Loucy (cell line): Measurements from ENCODE around the gene CDC34.

ENCODE experiments used
- H2AFZ ChIP-seq: fragments of 200-600 bp; sonication (generic); 2 replicates; pipeline ENCODE4 v1.6.0; 2016; ENCODE audit warnings: antibody characterized with exemption, mild to moderate bottlenecking, low read length, moderate library complexity
- H3F3A ChIP-seq: fragments of 200-600 bp; 2 replicates; pipeline ENCODE4 v1.6.0; 2016; ENCODE audit warnings: antibody characterized with exemption, low read depth, mild to moderate bottlenecking
- H3K27me3 ChIP-seq: fragments of 200-600 bp; sonication (generic); 2 replicates; pipeline ENCODE4 v1.6.1; 2014; ENCODE audit warnings: low read length, mild to moderate bottlenecking; ENCODE audit not compliant: insufficient read depth, poor library complexity, severe bottlenecking
- H3K36me3 ChIP-seq: fragments of 200-600 bp; sonication (generic); 2 replicates; pipeline ENCODE4 v1.6.1; 2016; ENCODE audit warnings: low read length; ENCODE audit not compliant: insufficient read depth
- H3K4me1 ChIP-seq: fragments of 200-600 bp; sonication (generic); 2 replicates; pipeline ENCODE4 v1.5.1; 2014; ENCODE audit warnings: low read length, mild to moderate bottlenecking; ENCODE audit not compliant: insufficient read depth, poor library complexity, severe bottlenecking
- H3K4me2 ChIP-seq: fragments of 200-600 bp; sonication (generic); 2 replicates; pipeline ENCODE4 v1.6.0; 2014; ENCODE audit warnings: antibody characterized with exemption, low read length, low read depth, mild to moderate bottlenecking; ENCODE audit not compliant: poor library complexity, severe bottlenecking
- H3K4me3 ChIP-seq: fragments of 200-600 bp; sonication (generic); 2 replicates; pipeline ENCODE4 v1.5.1; 2014; ENCODE audit warnings: low read length, mild to moderate bottlenecking, mixed read lengths; ENCODE audit not compliant: poor library complexity, severe bottlenecking
- H3K79me2 ChIP-seq: fragments of 200-600 bp; sonication (generic); 2 replicates; pipeline ENCODE4 v1.6.1; 2014; ENCODE audit warnings: low read length; ENCODE audit not compliant: insufficient read depth
- H3K9ac ChIP-seq: fragments of 200-600 bp; sonication (generic); 2 replicates; pipeline ENCODE4 v1.6.0; 2014; ENCODE audit warnings: mild to moderate bottlenecking, low read depth, low read length, moderate library complexity; ENCODE audit not compliant: poor library complexity, severe bottlenecking
- H3K9me2 ChIP-seq: fragments of 200-600 bp; sonication (generic); replicated peaks from 2 replicates; pipeline ENCODE4 v1.6.1; 2016; ENCODE audit warnings: low read depth, low read length, mixed read lengths
- H3K9me3 ChIP-seq: fragments of 200-600 bp; sonication (generic); 2 replicates; pipeline ENCODE4 v1.6.1; 2014; ENCODE audit warnings: mild to moderate bottlenecking, antibody characterized with exemption, low read length, low read depth; ENCODE audit not compliant: insufficient read depth
- H4K20me1 ChIP-seq: fragments of 200-600 bp; sonication (generic); 2 replicates; pipeline ENCODE4 v1.6.0; 2014; ENCODE audit warnings: antibody characterized with exemption, low read length, mild to moderate bottlenecking; ENCODE audit not compliant: insufficient read depth, poor library complexity, severe bottlenecking
- CTCF ChIP-seq: fragments of 200-600 bp; sonication (generic); conservative IDR thresholded peaks from 2 replicates; pipeline ENCODE4 v1.5.1; 2014; ENCODE audit warnings: mild to moderate bottlenecking, antibody characterized with exemption, low read length
- EZH2phosphoT487 ChIP-seq: fragments of 200-600 bp; IDR thresholded peaks from 2 replicates; pipeline ENCODE4 v1.6.1; 2018; ENCODE audit warnings: antibody characterized with exemption, mild to moderate bottlenecking, moderate library complexity, borderline replicate concordance

Gene CDC34

GRCh38 chr19:492091-492531 is 39.4 kb upstream of the CDC34 start:
- no peak overlapping the region for H3K4me2 ChIP-seq
- H3F3A ChIP-seq = peaks cover 5% of the 10 kb centered on the region; the same call in 1 of the 2 replicates
- peaks cover 8% of the 10 kb centered on the region; the same call in 1 of the 2 replicates for H3K79me2 ChIP-seq
- H3K9me2 ChIP-seq = no peaks in the 10 kb centered on the region
- no peaks in the 10 kb centered on the region for H3K9me3 ChIP-seq
- H2AFZ ChIP-seq = no peak overlapping the region
- no peaks in the 10 kb centered on the region for H4K20me1 ChIP-seq
- H3K36me3 ChIP-seq = no peaks in the 10 kb centered on the region
- no peak overlapping the region for H3K4me3 ChIP-seq
- TF ChIP-seq EZH2phosphoT487 (no peak), CTCF (no peak)
- H3K27me3 ChIP-seq = no peaks in the 10 kb centered on the region
- no peaks in the 10 kb centered on the region for H3K4me1 ChIP-seq
- H3K9ac ChIP-seq = no peak overlapping the region

DNA sequence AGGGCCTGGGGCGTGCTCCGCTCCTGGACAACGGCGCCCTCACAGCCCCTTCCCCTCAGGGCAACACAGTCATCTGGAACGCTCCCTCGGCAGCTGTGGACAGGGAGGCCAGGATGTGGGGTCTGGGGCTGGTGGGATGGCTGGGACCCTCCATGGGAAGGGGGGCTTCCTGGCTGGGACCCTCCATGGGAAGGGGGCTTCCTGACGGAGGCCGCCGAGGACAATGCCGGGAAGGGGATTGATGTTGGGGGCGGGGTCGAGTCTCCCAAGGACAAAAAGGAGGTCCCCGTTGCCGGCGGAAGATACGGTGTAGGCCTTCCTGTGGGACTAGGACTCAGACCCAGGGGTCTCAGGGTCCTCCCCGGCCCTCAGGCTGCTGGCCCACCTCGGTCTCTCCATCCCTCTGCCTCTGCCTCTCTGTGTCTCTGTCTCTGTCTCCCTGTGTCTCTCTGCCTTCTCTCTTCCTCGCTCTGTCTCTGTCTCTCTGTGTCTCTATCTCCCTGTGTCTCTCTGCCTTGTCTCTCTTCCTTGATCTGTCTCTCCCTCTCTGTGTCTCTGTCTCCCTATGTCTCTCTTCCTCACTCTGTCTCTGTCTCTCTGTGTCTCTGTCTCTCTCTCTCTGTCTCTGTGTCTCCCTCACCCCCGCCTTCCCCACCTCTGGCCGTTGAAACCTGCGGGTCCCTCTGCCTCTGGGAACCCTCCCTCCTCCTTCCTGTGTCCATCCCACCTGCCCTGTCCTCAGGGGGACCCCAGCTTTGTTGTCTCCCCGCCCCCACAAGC is 38.0 kb upstream of the CDC34 start:
- Histone ChIP-seq H3K79me2 (peaks cover 8% of the 10 kb centered on the region; the same call in 1 of the 2 replicates), H3K9me2 (no peaks in the 10 kb centered on the region), H3K9ac (no peak overlapping the region), H3K4me1 (no peaks in the 10 kb centered on the region), H3F3A (peaks cover 5% of the 10 kb centered on the region; the same call in 1 of the 2 replicates), H2AFZ (no peak overlapping the region), H4K20me1 (no peaks in the 10 kb centered on the region), H3K27me3 (no peaks in the 10 kb centered on the region), H3K36me3 (no peaks in the 10 kb centered on the region), H3K4me3 (no peak overlapping the region), H3K4me2 (no peak overlapping the region), H3K9me3 (no peaks in the 10 kb centered on the region)
- TF ChIP-seq EZH2phosphoT487 = no peak
- TF ChIP-seq CTCF = no peak

- TF ChIP-seq EZH2phosphoT487 (no peak), CTCF (no peak)
- no peaks in the 10 kb centered on the region for H3K4me1 ChIP-seq
- H3K4me2 ChIP-seq = no peak overlapping the region
- H3F3A ChIP-seq = peaks cover 5% of the 10 kb centered on the region; the same call in 1 of the 2 replicates
- no peak overlapping the region for H3K9ac ChIP-seq
- H3K36me3 ChIP-seq = no peaks in the 10 kb centered on the region
- peaks cover 6% of the 10 kb centered on the region; the same call in 1 of the 2 replicates for H3K79me2 ChIP-seq
- no peaks in the 10 kb centered on the region for H3K27me3 ChIP-seq
- no peaks in the 10 kb centered on the region for H4K20me1 ChIP-seq
- no peaks in the 10 kb centered on the region for H3K9me3 ChIP-seq
- H3K4me3 ChIP-seq = no peak overlapping the region
- H3K9me2 ChIP-seq = no peaks in the 10 kb centered on the region
- no peak overlapping the region for H2AFZ ChIP-seq
These were observed 37.1 kb upstream of the CDC34 start for GRCh38 chr19:494171-495080.
